A549 treated with RU486 at 1 μM for 4 hours (cell line): ENCODE results near the gene C19orf85. TPM values are rescaled to one million over a fixed set of nuclear protein-coding genes. Genes with fewer than 3 reads are reported as not detected.

Experiments used
- total RNA-seq: library from RNA; stranded (reverse); fragments of 200-300 nt; extraction: Qiagen RNA extraction; gene quantifications from 5 replicates; pipeline ENCODE4 v1.2.3, GENCODE V29; 2022; ENCODE audit warnings: low read depth

The C19orf85 gene
- total RNA-seq: not detected in 5 replicates

DNA sequence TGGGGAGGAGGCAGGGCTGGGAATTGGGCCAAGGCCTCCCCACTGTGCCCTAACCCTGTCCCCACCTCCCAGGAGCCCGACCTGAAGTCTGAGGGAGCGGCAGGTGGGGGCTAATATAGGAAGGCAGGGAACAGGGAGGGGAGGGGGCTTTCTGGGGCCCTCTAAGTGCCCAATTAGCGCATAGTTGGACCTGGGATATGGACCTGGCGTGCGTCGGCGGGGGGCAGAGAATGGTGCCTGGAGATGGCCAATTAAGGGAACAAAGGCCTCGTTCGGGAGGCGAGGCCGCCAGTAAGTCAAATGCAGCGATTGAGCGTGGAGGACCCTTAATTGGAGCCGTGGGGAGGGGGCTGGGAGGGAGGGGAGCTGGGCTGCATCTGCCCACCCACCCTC is at the start of gene C19orf85:
C19orf85 (minus strand) TSS at position 90 of the 393 bp plus-strand sequence. CDS start 197 bp downstream, outside the sequence.

DNA sequence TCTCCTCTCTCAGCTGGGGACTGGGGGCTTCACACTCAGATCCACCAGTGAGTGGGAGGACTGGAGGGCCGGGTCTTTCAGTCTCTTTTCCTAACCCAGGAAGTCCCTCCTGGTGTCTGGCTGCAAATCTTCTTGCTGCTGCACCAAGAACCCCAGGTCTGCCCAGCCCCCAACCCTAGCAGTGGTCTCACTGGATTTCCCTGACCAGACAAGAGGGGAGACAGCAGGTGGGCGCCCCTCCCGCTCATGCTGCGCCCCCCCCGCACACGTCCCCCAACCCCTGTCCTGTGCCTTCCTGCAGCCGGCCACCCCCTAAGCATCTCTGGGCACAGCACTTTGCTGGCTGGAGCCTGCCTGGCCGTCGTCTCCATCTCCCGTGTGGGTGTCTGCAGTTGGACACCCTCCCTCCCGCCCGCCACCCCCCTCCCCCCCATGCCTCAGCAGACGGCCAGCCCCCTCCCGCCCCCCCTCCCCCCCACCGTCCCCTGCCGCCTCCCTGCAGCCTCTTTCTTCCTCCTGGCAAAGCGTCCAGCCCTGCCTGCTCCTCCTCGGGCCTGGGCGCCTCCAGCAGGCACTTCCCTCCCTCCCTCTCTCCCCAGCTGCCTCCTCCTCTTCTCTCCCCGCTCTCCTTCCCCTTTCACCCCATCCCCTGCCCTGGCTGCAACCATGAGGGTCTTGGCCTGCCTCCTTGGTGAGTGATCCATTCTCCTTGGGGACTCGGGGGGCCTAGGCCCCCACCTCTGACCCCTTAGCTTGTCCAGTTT is 23.6 kb upstream of the C19orf85 start, which contains the start of gene SSC5D:
SSC5D (plus strand) TSS at position 513 of the 764 bp plus-strand sequence; CDS start at position 667, 154 bp downstream.

DNA sequence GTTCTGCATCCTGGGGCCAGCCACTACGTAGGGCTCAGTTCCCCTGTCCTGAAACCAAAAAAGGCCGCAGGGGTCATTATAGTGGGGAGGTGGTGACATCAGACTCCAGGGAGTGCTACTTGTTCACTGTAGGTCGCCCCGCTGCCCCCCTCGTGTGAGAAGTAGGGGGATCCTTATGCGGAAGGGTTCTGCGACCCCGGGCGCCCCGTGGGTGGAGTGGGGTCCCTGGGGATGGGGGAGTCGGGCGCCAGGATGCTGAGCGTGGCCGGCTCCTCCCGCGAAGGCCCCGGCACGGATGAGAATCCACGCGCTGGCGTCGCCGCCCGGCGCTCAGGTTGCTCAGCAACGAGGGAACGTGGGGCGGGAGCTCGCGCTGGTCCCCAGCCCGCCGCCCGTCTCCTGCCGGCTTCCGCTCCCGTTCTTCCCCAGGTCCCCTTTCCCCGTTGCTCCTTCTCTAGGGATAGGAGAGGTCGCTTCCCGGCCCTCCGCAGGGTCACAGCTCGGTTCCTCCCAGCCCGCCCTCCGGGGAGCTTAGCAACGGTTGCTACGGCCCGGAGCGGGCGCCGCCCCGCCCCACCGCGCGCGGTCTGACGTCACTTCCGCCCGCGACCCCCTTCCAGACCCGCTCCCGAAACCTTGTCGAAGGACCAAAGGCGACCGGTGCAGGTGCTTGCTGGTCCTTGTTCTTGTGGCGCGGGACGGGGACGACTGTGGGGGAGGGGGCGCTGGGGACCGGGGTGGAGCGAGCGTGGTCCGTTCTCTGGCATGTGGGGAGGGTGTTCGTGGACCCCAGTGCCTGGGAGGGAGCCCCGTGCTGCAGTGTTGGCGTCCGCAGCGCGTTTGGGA is 20.3 kb upstream of the C19orf85 start, which contains the start of gene NAT14:
NAT14 (plus strand) TSS at position 596 of the 846 bp plus-strand sequence. CDS start 521 bp downstream, outside the sequence.

DNA sequence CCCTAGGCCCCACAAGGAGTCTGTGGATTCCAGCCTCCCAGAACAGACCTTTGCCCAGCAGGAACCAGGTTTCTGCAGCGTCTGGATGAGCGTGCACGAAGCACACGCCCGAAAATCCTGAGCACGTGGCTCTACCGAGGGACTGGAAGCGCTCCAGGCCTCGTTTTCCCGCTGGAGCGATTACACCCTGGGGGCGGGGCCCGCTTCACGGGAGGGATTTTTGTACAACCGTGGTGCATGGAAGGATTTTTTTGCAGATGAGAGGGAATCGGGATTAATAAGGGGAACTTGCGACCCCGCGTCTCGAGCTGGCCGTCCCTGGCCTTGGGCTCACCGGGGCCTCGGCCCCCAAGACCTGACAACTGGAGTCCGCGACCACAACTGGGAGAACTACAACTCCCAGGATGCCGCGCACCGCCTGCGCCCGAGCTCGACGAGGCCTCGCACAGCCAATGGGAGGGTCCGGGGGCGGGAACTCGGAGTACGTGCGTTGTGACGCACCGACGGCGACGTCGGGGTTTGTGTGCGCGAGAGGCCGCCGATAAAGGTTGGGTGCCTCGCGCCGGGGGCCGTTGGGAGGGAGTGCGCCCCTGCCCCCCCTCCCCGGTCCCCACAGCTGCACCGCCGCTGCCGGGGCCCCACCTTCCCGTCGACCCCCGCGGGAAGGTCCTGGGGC is 11.7 kb upstream of the C19orf85 start, which contains the start of gene ZNF628:
ZNF628 (plus strand) TSS at position 518 of the 676 bp plus-strand sequence. CDS start 3,294 bp downstream, outside the sequence.

DNA sequence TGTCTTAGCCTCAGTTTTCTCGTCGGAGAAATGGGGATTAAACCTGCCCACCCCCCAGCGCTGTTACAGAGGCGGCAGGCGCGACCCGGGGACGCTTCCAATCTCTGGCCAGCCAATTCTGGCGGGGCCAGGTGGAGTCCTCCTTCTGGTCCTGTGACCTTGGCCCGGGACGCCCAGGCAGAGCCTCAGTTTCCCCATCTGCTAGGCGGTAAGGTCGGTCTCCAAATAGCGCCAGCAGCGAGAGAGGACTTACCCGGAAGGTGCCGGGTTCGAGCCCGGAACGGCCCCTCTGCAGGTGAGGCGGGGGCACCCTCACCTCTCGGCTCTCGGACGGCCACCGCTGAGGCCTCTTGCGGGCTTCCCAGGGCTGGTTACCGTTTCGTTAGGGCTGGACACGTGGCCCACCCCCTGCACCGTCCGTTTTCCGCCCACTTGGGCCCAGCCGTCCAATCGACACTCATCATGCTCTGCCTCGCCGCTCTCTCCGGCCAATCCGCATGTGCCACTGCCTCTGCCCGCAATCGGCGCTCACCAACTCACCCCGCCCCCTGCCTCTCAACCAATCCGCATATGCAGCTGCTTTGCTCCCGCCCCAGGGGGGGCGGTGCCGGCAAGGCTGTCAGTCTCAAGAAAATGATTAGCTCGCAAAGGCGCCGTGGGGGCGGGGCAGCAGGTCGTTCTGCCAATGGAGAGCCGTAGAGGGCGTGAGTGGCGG is 3.1 kb downstream of the C19orf85 start, which contains the start of gene ISOC2:
ISOC2 (minus strand) TSS at position 384 of the 715 bp plus-strand sequence. CDS start 5,156 bp downstream, outside the sequence.

DNA sequence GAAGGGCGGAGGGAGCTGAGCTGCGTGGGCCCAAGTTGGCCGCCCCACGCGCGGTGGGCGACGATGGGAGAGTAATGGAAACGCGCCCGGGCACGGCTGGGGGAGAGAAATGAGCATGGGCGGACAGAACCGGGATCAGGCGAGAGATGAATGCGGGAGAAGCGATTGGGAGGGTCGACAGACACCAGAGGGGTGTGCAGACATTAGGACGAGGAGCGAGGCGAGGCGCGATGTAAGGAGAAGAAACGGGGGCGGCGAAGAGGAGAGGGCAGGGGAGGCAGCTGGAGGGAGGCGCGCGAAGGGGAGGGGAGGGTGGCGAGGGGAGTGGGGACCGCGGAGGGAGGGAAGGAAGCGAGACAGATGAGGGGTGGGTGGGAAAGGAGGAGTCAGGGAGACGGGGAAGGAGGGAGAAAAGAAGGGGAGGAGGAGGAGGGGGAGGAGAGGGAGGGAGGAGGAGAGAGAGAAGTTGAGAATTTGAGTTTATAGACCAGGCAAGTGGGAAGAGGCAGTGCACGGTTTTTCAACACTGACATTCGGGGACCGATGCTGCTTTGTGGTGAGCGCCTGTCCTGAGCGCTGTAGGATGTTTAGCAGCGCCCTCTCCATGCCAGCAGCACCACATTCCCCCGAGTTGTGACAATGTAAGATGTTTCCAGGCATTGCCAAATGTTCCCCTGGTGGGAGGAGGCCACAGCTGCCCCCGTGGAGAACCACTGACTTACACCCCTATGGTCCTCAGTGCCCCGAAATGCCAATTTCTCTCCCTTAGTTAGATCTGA is 21.3 kb downstream of the C19orf85 start, which contains the start of gene SHISA7:
SHISA7 (minus strand) TSS at position 256 of the 779 bp plus-strand sequence. CDS start 437 bp downstream, outside the sequence.

Other genes starting within 250 kb of the C19orf85 start
- 3.3 to 5.6 TPM (median 5.2 TPM) in 5 replicates for gene TMEM86B, start 236.0 kb downstream of the C19orf85 start, total RNA-seq
- gene PPP6R1, start 205.7 kb downstream of the C19orf85 start, total RNA-seq: 90.1 to 134 TPM (median 119 TPM) in 5 replicates
- gene HSPBP1, start 184.6 kb downstream of the C19orf85 start, total RNA-seq: 119 to 147 TPM (median 136 TPM) in 5 replicates
- 2.8 to 5.2 TPM (median 3.7 TPM) in 5 replicates for gene BRSK1, start 180.8 kb downstream of the C19orf85 start, total RNA-seq
- 0.13 TPM in 1 of 5 replicates, not detected in the others for gene TMEM150B, start 139.4 kb downstream of the C19orf85 start, total RNA-seq
- 5.2 to 10.5 TPM (median 8.2 TPM) in 5 replicates for gene KMT5C, start 124.9 kb downstream of the C19orf85 start, total RNA-seq
- gene COX6B2, start 110.0 kb downstream of the C19orf85 start, total RNA-seq: 0.50 to 4.3 TPM (median 1.4 TPM) in 5 replicates
- gene GARIN5B, start 101.5 kb downstream of the C19orf85 start, total RNA-seq: 0.06 to 0.19 TPM (median 0.14 TPM) in 4 of 5 replicates, not detected in the other
- 37.5 to 64.5 TPM (median 50.0 TPM) in 5 replicates for gene IL11, start 94.3 kb downstream of the C19orf85 start, total RNA-seq
- 0.85 to 2.5 TPM (median 1.5 TPM) in 5 replicates for gene TMEM190, start 87.9 kb downstream of the C19orf85 start, total RNA-seq
- gene TMEM238, start 80.5 kb downstream of the C19orf85 start, total RNA-seq: 3.2 to 11.8 TPM (median 11.4 TPM) in 5 replicates
- 2,587 to 3,378 TPM (median 2,939 TPM) in 5 replicates for gene RPL28, start 78.8 kb downstream of the C19orf85 start, total RNA-seq
- gene UBE2S, start 57.0 kb downstream of the C19orf85 start, total RNA-seq: 361 to 580 TPM (median 509 TPM) in 5 replicates
- 0.02 TPM in 1 of 5 replicates, not detected in the others for gene SHISA7, start 21.5 kb downstream of the C19orf85 start, total RNA-seq
- gene ISOC2, start 3.1 kb downstream of the C19orf85 start, total RNA-seq: 54.3 to 66.1 TPM (median 59.7 TPM) in 5 replicates
- gene ZNF628, start 11.9 kb upstream of the C19orf85 start, total RNA-seq: 4.1 to 8.9 TPM (median 8.1 TPM) in 5 replicates
- gene NAT14, start 20.4 kb upstream of the C19orf85 start, total RNA-seq: 35.9 to 69.5 TPM (median 57.9 TPM) in 5 replicates
- gene SSC5D, start 23.7 kb upstream of the C19orf85 start, total RNA-seq: 0.54 to 1.2 TPM (median 0.95 TPM) in 5 replicates
- 1.4 to 2.7 TPM (median 2.3 TPM) in 5 replicates for gene SBK2, start 72.4 kb upstream of the C19orf85 start, total RNA-seq
- 1.4 to 2.0 TPM (median 1.7 TPM) in 5 replicates for gene SBK3, start 80.8 kb upstream of the C19orf85 start, total RNA-seq
- gene ZNF579, start 116.1 kb upstream of the C19orf85 start, total RNA-seq: 17.5 to 33.5 TPM (median 31.6 TPM) in 5 replicates
- gene FIZ1, start 134.8 kb upstream of the C19orf85 start, total RNA-seq: 22.4 to 26.6 TPM (median 25.4 TPM) in 5 replicates
- 12.9 to 20.5 TPM (median 17.4 TPM) in 5 replicates for gene ZNF524, start 135.5 kb upstream of the C19orf85 start, total RNA-seq
- 7.3 to 16.1 TPM (median 12.2 TPM) in 5 replicates for gene ZNF865, start 140.9 kb upstream of the C19orf85 start, total RNA-seq
- gene ZNF784, start 159.8 kb upstream of the C19orf85 start, total RNA-seq: 4.6 to 6.7 TPM (median 6.5 TPM) in 5 replicates
- 29.8 to 60.8 TPM (median 53.2 TPM) in 5 replicates for gene ZNF580, start 176.3 kb upstream of the C19orf85 start, total RNA-seq
- gene ZNF581, start 178.9 kb upstream of the C19orf85 start, total RNA-seq: 35.3 to 52.1 TPM (median 49.6 TPM) in 5 replicates
- 15.2 to 19.9 TPM (median 19.1 TPM) in 5 replicates for gene CCDC106, start 183.5 kb upstream of the C19orf85 start, total RNA-seq
- gene U2AF2, start 190.3 kb upstream of the C19orf85 start, total RNA-seq: 265 to 295 TPM (median 292 TPM) in 5 replicates
- 123 to 213 TPM (median 191 TPM) in 5 replicates for gene EPN1, start 210.5 kb upstream of the C19orf85 start, total RNA-seq